BJ (cell line): ENCODE measurements around the gene PHF20. TPM values are rescaled to one million over a fixed set of nuclear protein-coding genes. Genes with fewer than 3 reads are reported as not detected.
"Not testable (repeated sequence)": the region's sequence is repeated elsewhere in the genome, so short reads cannot be mapped to it uniquely, and the experiment has no call there.

ENCODE experiments used
- CTCF ChIA-PET: fragments of 350-600 bp; formaldehyde crosslinking; extraction: SDS; loops from one replicate; lab custom pipeline; 2021; ENCODE audit warnings: antibody characterized with exemption, inconsistent platforms; lab: Yijun Ruan, JAX
- POLR2A ChIA-PET: fragments of 300-600 bp; sonication (Branson Sonifier 250); formaldehyde crosslinking; extraction: SDS; loops from one replicate; lab custom pipeline; 2021; ENCODE audit warnings: antibody characterized with exemption; lab: Charles Lee
- DNase-seq: peaks from one replicate; pipeline ENCODE4 v3.0.0-alpha.2; 2011; ENCODE audit warnings: low read depth
- H3K27me3 ChIP-seq: 2 replicates; pipeline ENCODE4 v1.6.0; 2011; ENCODE audit warnings: low read length; ENCODE audit not compliant: control insufficient read depth, insufficient read depth
- H3K36me3 ChIP-seq: 2 replicates; pipeline ENCODE4 v1.5.1; 2011; ENCODE audit warnings: low read length; ENCODE audit not compliant: control insufficient read depth, insufficient read depth
- H3K4me3 ChIP-seq: 2 replicates; pipeline ENCODE4 v1.5.1; 2011; ENCODE audit warnings: low read depth, mild to moderate bottlenecking, control low read depth, low read length
- CTCF ChIP-seq: IDR thresholded peaks from 2 replicates; pipeline ENCODE4 v1.5.1; 2011; ENCODE audit warnings: low read depth, mild to moderate bottlenecking, control low read depth, inconsistent platforms, low read length, moderate library complexity; ENCODE audit not compliant: insufficient read depth
- polyA plus RNA-seq: library from polyadenylated mRNA; depleted of rRNA; stranded (reverse); fragments of >200 nt; gene quantifications from 2 replicates; pipeline ENCODE4 v1.2.3, GENCODE V29; 2011

The PHF20 gene
- polyA plus RNA-seq, 1 experiment: 24.9 TPM

- no peak for DNase-seq
- peaks cover 3% of the 10 kb centered on the region for H3K27me3 ChIP-seq
- no peak overlapping the region for H3K4me3 ChIP-seq
- CTCF ChIA-PET: interaction anchor here (1.0 to 1.3 kb wide), 2 partner anchors 11 to 24 kb away, joined by 3 to 4 read pairs; partner anchors contain the start of gene CNBD2
- POLR2A ChIA-PET: no interaction called here
- no peaks in the 10 kb centered on the region for H3K36me3 ChIP-seq
- no peak for TF ChIP-seq CTCF
Observed at GRCh38 chr20:35956616-35957015, 184.8 kb downstream of the PHF20 start.

DNA sequence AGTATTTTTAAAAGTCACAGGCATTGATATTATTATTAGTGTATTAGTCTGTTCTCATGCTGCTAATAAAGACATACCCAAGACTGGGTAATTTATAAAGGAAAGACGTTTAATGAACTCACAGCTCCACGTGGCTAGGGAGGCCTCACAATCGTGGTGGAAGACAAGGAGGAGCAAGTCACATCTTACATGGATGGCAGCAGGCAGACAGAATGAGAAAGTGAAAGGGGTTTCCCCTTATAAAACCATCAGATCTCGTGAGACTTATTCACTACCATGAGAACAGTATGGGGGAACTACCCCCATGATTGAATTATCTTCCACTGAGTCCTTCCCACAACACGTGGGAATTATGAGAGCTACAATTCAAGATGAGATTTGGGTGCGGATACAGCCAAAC lies 187.5 kb downstream of the PHF20 start:
- H3K4me3 ChIP-seq, H3K36me3 ChIP-seq, DNase-seq, POLR2A ChIA-PET, H3K27me3 ChIP-seq: not testable (repeated sequence)
- CTCF ChIA-PET: interaction anchor here (1.4 to 2.5 kb wide), 3 partner anchors 9 to 240 kb away, joined by 3 to 11 read pairs (median 6); partner anchors contain the start of gene CNBD2

DNA sequence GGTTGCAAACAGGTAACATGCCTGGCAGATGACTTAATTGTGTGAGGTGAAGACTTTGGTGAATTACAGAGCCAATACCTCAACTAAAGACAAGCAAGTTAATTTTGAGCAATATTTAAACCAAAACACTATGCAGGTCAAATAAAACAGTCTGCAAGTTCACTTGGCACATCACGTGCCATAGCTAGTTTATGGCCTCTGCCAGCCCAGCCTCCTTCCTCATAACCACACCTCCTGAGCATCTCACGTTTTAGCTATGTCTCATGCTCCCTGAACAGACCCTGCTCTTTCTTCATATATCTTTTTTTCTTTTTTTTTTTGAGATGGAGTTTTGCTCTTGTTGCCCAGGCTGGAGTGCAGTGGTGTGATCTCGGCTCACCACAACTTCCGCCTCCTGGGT lies 192.1 kb downstream of the PHF20 start:
- no peak overlapping the region for H3K4me3 ChIP-seq
- H3K36me3 ChIP-seq: no peaks in the 10 kb centered on the region
- no peak for DNase-seq
- ChIA-PET CTCF (interaction anchor here (0.6 to 2.8 kb wide), 5 partner anchors 9 to 175 kb away, joined by 3 to 18 read pairs (median 3); partner anchors contain the start of gene SCAND1), POLR2A (no interaction called here)
- TF ChIP-seq CTCF: no peak
- peaks cover 7% of the 10 kb centered on the region for H3K27me3 ChIP-seq

DNA sequence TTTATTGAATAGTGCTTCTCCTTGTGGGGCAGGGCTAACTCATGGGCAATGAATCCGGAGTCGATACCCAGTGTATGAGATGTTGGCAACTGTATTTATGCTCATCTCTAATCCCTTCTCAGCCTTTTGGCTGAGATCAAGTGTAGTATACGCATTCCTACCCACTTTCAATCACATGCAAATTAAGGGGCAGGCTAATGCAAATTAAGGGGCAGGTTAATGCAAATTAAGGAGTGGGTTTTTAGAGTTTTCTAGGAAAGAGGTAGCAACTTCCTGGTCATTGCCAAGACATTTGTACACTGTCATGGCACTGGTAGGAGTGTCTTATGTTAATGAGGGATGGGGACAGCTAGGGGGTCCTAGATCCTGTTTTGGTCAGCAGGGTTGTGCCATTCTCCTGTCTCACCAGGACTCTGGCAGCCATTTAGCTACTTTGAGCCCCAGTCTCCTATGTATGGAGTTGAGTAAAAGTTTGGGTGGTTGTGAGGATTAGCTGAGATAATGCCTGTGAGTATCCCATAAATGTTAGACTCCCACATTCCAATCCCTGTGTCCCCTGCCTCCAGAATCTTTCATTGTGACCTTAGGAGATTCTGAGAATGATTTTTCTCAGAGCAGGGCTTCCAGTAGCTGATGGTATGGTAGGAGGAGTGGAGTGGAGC lies 196.3 kb downstream of the PHF20 start, which contains the start of gene CNBD2:
Gene CNBD2, plus strand, starts transcription at position 612 of the 662 bp plus-strand sequence. CDS start 173 bp downstream, outside the sequence.
- H3K36me3 ChIP-seq: no peaks in the 10 kb centered on the region
- no peak for TF ChIP-seq CTCF
- ChIA-PET CTCF (interaction anchor here (1.0 to 4.9 kb wide), 5 partner anchors 8 to 27 kb away, joined by 3 to 28 read pairs (median 4); partner anchors contain the start of gene SCAND1), POLR2A (no interaction called here)
- H3K27me3 ChIP-seq: no peaks in the 10 kb centered on the region; the same call in none of the 2 replicates
- DNase-seq: no peak
- no peak within 1 kb of the TSS for H3K4me3 ChIP-seq

GRCh38 chr20:35968930-35969329 lies 197.1 kb downstream of the PHF20 start:
- DNase-seq: no peak
- TF ChIP-seq CTCF: no peak
- POLR2A ChIA-PET: no interaction called here
- H3K27me3 ChIP-seq: no peaks in the 10 kb centered on the region; the same call in none of the 2 replicates
- H3K4me3 ChIP-seq: no peak overlapping the region
- CTCF ChIA-PET: interaction anchor here (1.3 to 4.9 kb wide), 4 partner anchors 9 to 26 kb away, joined by 3 to 28 read pairs (median 5); partner anchors contain the start of gene SCAND1
- H3K36me3 ChIP-seq: no peaks in the 10 kb centered on the region
